ENCODE results near the gene HOXC13.

Gene HOXC13

DNA sequence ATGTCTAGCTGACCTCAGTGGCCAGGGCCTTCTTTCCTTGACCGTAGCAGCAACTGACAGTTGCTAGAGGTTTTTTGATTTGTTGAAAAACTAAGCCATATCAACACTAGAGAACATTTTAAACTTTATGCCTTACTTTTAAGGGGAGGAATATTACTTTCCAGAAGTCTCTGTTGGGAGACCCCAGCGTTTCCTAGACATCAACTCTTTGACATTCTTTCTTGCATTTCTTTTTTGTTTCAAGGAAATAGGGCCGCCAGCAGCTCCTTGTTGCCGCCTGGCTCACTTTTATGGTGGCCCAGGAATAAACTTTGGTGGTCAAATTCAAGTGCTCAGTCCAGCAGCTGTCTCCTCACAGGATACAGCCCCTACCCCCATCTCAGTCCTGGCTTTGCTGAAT is 31.8 kb downstream of the HOXC13 start:
- no peak for DNase-seq (ENCODE audit: low read depth in 3 of 3)

DNA sequence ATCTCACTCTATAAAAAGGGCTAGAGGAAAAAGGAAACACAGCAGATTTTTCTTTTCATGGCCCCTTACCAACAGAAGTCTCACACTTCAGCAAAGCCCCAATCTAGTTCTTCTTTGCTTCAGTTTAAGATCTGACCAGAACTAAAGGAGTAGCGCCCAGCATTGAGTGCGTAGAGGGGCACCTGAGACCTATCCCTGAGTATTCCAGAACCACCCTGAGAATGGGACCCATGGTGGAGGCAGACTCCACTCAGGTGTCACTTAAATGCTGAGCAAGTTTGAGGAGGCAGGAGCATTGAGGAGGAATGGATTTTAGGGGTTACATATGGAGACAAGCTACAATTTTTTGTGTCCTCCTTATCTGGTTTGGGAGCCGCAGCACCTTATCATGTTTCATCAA is 32.5 kb downstream of the HOXC13 start:
- no peak for DNase-seq (ENCODE audit: low read depth in 3 of 3)

DNA sequence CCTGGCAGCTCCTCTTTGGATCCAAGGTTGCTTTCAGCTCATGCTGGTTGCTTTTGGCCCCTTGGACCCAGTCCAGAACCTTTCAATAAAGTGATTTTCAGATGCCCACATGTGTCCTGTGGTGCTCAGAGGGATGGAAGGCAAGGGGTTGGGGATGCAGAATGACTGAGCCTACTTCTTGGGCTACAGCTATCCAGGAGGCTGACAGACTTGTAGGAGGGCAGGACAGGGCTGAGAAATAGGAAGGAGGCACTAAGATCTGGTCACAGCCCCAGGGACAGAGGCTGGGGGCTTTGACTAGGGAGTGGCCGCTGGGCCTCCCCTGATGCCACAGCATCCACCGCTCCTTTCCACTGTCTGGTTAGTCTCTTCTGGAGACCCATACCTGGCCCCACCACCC is 33.1 kb downstream of the HOXC13 start:
- no peak for DNase-seq (ENCODE audit: low read depth in 3 of 3)

DNA sequence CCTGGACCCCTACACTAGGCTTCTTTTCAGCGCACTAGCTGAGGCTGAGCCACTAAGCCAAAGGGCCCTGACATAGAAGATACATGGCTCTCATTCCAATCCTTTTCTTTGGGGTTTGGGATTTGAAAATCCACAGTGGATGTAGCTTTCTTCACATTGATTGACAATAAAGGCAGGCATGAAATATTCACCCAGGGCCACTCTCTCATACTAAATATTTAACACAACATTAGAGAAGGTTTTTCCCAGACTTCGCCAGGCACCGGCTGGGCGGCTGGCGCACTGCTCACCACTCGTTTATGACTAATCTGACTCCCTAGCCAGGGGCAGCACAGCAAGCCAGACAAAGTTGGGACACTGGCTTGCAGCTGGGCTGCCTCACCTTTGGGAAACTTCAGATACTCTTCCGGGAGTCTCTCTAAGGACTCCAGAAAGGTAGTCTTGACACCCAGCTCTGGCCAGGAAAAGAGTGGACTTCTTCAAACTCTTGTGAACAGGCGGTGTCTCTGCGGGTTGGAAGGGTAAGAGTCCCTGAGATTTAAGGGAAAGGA is 33.6 kb downstream of the HOXC13 start:
- DNase-seq (ENCODE audit: low read depth in 3 of 3), result no peak

DNA sequence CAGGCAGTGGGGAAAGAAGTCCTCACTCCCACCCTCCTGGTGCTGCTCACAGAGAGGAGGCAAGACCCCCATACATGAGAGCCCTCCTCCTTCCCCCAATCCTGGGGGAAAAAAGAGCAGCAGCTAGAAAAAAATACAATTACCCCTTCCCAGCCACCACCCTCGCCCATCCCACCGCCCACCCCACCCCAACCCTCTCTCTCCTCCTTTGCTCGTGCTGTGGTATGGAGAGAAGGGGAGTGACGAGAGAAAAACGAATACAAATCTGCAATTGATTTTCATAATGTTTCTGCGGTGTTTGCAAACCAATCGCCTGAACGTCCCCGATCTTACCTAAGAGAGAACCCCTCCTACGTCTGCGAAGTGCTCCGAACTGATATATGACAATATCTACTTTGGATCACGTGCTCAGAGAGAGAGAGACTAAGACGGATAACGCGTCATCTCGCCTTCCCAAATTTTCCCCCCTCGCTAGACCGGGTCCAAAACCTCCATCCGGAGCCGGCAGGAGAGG is 34.1 kb downstream of the HOXC13 start, which contains the start of gene HOXC11:
Gene HOXC11 (plus strand): TSS at position 405 of the 514 bp plus-strand sequence. CDS start 116 bp downstream, outside the sequence.
- DNase-seq (ENCODE audit: low read depth in 3 of 3), result no peak

DNA sequence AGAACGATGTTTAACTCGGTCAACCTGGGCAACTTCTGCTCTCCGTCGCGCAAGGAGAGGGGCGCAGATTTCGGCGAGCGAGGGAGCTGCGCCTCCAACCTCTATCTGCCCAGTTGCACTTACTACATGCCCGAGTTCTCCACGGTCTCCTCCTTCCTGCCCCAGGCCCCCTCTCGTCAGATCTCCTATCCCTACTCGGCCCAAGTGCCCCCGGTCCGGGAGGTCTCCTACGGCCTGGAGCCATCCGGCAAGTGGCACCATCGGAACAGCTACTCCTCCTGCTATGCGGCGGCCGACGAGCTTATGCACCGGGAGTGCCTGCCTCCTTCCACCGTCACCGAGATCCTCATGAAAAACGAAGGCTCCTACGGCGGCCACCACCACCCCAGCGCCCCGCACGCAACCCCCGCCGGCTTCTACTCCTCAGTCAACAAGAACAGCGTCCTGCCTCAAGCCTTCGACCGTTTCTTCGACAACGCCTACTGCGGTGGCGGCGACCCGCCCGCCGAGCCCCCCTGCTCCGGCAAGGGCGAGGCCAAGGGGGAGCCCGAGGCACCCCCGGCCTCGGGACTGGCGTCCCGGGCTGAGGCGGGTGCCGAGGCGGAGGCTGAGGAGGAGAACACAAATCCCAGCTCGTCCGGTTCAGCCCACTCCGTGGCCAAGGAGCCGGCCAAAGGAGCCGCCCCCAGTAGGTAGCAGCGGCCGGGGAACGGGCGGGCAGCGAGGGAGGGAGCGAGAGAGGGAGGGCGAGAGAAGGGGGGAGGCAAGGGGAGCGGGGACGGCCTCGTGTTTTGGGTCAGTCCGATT is 34.8 kb downstream of the HOXC13 start:
- no peak for DNase-seq (ENCODE audit: low read depth in 3 of 3)

DNA sequence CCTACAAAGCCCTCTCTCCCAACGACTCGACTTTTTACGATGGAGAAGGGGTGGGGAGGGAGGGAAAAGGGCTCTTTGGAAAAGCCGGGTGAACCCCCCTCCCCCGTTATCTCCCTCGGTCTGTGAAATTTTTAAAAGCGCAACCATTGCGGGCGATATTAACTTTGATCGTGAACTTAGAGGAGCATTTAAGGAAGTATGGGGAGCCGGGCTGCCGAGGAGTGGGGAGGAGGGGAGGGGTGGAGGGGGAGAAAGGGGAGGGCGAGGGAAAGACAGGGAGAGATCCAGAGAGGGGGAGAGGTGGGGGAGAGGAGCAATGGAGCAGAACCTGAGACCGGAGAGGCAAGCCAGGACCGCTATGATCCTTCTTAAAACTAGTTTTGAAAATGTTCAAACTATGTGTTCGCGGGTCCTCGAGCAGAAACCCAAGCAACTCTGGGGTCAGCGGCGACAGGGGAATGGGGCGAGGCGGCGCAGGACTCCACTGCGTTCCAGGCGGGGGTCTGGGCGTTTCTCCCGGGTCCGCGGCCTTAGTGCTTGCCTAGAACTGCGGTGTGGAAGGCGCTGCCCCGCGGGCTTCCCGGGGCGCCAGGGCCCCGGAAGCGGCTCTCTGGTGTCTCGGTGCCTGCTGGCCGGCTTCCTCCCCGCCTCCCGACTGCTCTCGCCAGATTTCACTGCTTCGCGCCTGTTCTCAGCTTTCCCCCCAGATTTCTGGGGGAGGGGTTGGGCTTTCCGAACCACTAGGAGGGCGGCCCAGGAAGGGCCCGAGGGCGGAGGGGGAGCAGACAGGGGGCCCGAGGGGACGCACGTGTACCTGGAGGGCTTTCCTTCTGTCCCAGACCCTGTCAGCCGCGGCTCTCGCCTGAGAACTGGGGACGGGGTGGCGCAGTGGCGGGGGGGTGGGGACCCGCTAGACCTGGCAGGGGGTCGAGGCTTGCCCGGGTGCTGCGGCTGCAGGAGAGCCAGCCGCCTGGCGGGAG is 35.7 kb downstream of the HOXC13 start, which contains the start of gene HOTAIR:
Gene HOTAIR (minus strand): TSS at position 871 of the 980 bp plus-strand sequence.
- DNase-seq (ENCODE audit: low read depth in 3 of 3), result no peak

DNA sequence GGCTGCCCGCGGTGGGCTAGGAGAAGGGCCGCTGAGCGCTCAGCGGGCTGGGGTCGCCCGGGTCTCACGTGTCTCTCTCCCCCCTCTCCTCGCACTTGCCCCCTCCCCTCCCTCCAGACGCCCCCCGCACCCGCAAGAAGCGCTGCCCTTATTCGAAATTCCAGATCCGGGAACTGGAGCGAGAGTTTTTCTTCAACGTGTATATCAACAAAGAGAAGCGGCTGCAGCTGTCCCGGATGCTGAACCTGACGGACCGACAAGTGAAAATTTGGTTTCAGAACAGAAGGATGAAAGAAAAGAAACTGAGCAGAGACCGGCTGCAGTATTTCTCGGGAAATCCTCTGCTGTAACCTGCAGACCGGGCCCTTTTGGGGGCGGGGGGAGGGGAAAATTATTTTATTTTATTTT is 36.4 kb downstream of the HOXC13 start:
- DNase-seq (ENCODE audit: low read depth in 3 of 3), result no peak

DNA sequence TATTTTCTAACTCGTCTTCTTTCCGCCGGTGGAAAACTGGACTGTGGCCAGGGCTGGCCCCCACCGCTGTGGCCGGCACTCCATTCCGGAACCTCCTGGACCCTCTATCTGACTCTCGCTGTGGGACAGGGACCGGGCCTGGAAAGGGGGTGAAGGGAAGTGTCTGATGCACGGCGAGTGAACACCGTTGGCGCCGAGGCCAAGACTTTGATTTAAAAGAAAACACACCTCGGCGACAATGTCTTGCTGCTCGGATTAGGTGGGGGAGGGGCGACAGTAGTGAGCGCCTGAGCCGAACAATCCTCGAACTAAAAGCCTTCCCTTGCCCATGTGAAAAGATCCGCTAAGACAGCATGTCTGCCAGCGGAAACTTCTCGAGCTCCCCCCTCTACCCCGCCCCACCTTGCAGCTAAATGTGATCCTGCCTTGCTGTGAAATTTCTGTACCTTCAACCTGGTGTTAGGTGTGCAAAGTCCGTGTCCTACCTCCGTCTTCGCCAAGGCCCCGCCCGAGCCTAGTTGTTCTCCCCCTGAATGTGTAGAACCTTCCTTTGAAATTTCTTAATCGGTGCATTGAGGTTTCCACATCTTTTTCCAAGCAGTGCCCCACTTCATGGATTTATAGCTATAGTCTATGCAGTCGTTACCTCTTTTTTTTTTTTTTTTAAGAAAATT is 37.0 kb downstream of the HOXC13 start:
- no peak for DNase-seq (ENCODE audit: low read depth in 3 of 3)

DNA sequence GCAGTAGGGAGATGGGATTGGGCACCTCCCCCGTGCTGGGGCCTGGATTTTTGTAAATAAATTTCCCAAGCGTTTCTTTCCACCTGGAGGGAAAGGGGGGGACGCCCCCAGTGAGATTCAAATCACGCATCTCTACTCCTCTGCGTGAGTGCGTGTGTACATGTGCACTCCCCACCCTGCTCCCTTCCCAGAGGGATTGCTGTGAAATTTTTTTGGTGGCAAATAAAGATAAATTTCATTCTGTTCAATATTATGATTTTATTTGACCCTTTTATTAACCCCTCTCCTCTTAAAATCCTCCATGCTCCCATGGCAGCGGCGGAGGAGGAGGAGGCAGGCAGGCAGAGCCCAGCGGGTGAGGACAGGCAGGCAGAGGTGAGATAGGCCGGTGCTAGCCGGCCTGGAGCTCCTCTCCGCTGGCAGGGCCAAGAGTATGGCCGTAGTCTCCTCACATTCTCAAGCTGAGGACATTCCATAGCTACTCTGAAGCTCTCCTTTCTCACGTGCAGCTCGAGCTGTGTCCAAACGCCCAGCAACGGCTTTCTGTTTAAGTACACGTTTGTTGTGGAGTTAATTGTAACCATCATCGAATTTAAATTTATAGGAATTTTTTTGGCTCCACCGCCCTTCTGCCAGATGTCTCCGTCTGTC is 37.7 kb downstream of the HOXC13 start:
- no peak for DNase-seq (ENCODE audit: low read depth in 3 of 3)

DNA sequence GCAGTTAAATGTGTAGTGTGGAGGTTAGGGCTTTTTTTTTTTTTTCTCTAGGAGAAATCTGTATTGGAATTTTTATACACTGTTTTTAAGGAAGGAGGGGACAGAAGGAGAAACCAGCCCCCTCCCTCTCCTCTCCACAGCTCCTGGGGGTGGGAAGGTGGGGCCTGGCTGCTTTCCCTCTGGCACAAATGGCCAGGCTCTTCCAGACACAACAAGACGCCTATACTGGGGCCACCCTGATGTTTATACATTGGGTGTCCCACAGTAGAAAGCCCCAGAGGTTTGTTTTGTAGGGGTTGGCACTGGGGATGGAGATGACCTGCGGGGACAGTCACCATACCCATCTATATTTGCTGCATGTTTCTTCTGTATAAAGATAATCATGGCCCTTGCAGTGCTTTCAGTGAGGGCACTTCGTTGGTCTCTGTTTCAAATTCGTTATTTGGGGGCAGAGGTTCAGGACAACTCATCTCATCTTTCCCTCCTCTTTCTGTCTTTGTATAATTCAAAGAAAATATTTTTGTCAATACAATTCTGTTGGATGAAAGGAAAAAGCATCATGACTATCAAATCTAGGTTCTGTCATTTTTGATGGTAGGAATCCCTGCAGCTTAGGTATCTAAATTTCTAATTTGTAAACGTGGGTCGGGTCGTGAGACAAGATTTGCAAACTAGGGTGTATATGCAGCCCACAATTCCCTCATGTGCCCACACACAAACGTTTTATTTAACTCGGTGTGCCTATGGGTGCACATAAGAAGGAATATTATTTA is 38.4 kb downstream of the HOXC13 start:
- no peak for DNase-seq (ENCODE audit: low read depth in 3 of 3)

DNA sequence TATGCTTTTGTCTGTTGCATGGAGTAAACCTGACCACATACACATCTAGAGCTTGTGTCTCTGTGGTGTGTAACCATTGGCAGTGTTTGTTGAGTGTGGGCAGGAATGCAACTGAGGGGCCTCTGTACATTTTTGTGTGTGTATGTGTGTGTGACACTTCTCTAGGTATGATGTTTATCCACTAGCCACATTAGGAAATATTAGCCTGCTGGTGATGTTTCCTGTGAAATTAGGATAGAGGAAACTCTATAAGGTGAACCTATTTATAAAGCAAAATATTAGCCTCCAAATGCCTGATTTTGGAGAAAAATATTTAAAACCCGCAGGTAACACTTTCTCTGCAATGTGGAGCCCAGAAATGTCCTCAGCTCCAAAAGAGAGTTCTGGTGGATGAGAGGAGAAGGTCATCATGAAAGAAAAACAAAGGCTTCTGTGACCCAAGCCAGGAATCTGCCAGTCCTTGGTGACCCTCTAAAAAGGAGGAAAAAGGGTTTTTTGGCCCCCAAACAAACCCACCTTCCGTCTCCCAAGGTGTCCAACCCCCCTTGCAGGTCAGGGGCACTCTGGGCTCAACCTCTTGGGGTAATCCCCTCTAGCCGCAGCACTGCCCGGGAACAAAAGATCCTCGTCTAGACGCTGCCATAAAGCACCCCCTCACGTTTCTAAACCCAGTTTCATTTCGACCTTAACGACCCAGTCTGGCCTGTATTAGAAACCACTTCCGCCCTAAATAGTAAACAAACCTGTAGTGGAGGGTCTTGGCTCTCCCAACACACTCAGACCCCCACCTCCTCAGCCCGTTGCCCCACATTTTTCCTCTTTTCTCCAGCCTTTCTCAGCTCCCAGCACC is 39.2 kb downstream of the HOXC13 start:
- no peak for DNase-seq (ENCODE audit: low read depth in 3 of 3)

DNA sequence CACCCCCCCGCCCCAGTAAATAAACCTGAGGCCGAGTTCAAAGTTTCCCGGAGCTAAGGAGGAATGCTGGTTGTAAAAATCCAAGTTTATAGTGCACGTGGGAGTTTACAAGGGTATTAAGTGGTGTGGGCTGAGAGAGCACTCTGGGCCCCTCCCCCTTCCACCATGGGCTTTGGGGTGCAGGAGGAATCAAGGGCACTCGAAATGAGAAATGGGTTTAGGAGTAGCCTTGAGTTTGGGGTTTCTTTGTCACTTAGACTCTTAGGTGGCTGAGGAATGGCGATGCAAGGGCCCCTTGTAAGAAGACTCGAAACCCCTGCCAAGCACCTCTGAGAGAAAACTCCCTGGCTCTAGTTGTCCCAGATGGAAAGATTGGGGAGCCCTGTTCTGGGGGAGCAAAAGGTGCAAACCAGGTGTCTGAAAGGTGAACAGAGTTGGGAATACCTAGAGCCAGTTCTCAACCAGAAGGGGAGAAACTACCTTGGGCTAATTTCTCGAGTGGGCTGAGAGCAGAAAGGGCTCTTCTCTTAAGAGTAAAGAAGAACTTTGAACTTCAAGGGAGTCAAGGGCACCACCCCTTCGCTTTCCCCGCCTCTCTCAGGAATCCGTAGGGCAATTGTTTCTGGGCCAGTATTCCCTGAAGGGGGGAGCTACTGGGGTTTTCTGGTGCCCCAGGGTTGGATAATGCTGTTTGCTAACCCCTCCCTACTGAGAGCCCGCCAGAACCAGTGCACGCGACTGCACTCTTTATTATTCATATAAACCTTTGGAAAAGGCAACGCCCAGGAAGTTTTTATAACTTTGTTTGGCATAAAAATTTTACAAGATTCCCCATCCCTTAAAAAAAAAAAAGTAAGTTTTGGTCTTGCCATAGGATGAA is 40.1 kb downstream of the HOXC13 start:
- DNase-seq (ENCODE audit: low read depth in 3 of 3), result no peak

DNA sequence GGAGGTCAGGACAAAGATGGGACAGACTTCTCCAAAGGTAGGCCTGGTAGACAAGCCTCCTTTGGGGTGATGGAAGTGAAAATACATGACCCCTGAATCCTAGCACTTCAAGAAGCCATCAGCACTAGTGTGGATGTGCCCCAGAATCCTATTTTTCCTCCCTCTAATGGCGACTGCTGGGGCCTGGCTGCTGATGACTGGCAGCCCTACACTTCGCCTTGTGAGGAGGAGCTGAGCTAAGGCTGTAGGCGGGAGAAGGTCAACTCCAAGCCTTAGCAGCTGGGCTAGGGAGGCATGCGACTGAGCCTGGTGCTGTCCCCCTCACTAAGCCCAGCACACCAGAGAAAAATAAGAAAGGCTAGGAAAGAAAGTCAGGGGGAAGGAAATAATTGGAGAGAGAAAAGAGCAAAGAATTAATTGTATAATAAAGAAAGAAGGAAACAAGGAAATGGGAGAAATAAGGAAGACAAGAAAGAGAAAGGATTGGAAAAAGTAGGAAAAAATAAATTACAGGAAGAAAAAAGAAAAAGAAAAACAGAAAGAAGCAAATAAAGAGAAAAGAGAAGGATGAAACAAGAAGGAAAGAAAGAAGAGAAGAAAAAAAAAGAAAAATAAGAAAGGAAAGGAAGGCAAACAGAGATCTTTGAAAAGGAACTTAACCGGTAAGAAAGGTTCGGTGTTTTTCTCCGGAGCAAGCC is 41.6 kb downstream of the HOXC13 start:
- no peak for DNase-seq (ENCODE audit: low read depth in 3 of 3)

DNA sequence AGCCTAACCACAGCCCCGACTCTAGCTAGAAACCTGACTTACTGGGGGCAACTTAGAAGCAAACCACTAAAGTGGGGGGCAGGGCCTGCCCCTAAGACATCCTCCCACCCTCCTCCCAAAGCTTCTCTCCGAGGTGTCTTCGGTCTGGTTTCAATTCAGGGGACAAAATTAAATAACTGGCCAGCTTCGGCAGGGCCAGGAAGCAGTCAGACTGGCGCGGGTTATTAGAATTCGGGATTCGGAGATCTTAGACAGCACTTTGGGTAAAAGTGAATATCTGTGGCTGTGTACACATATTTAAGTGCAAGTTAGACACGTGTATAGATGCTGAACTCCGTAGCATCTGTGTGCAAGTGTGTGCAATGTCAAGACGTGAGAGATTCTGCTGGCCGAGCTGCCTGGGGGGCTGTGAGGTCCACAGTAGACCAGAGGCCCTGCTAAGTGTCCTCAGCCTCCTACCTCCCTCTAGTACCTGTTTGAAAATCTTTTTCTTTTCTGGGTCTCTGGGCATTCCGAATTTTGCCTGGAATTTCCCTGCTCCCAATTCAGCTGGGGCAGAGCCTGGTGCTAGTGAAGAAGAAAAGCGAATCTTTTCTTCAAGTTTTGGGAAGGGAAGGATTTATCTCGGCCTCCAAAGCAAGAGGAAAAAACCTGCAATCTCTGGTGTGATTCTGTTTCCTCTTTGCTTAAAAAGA is 42.3 kb downstream of the HOXC13 start:
- DNase-seq (ENCODE audit: low read depth in 3 of 3), result no peak

DNA sequence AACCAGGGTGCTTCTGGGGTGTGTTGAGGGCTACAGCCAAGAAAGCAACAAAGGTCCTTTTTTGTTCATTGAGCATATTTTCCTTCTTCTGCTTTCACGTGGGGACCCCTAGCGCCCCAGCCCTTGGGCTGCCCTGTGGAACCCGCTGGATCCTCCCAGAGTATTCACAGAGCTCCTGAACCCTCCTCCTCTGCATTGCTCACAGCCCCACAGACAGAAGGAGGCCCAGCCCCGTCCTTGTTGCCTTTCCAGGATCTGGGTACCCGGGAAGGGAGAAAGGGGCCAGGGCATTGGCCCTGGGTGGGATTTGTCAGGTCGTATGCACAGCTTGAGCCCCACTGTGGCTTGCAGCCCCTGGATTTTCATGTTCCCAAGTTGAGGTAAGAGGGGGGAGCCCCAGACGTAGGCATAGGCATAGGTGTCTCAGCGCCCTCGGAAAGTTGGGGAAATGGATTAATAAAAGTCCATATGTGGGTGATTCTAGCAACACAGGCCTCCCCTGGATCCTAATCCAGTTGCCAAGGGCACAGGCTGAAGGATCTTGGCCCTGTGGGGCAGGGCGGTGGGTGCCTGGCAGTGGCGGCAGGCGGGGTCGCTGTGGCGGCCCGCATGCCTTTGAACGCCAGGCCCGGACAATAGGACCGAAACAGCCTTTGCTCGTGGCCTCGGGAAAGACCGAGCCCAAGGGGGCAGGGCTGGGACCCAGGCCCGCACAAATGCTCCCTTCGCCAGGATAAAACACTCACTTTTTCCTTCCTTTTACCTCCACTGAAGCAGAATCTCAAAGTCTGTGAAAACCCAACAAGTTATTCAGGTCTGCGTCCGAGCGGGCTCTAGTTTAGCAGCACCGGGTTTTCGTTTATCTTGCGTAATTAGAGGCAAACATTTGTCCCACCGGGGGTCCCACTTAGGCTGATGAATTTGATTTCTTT is 43.3 kb downstream of the HOXC13 start:
- DNase-seq (ENCODE audit: low read depth in 3 of 3), result no peak
